Astrocyte of the spinal cord (primary cell): ENCODE measurements around the gene ADK.

Source experiments
- DNase-seq: peaks from one replicate; pipeline ENCODE4 v3.0.0; 2011; ENCODE audit warnings: low read depth, low spot score
- H3K4me3 ChIP-seq: 2 replicates; pipeline ENCODE4 v1.5.1; 2011; ENCODE audit warnings: low read depth, mild to moderate bottlenecking, low read length, moderate library complexity
- CTCF ChIP-seq: IDR thresholded peaks from 2 replicates; pipeline ENCODE4 v1.5.1; 2012; ENCODE audit warnings: low read depth, mild to moderate bottlenecking, low read length, inconsistent platforms
- in situ Hi-C: cut with HindIII; loops from 2 replicates; pipeline ENCODE4 v1.10.0; 2017; ENCODE audit warnings: low sequenced_read_pairs

Gene ADK

GRCh38 chr10:74502963-74503608, 352.1 kb downstream of the ADK start:
- in situ Hi-C loops, result no loop called here
- DNase-seq, result peak; percentile 85
- no peak overlapping the region for H3K4me3 ChIP-seq
- no peak for TF ChIP-seq CTCF

- in situ Hi-C loops, result no loop called here
- no peak overlapping the region for H3K4me3 ChIP-seq
- DNase-seq, result no peak
- TF ChIP-seq CTCF, result no peak
Measured at GRCh38 chr10:74507951-74508350, 356.9 kb downstream of the ADK start.

GRCh38 chr10:74510594-74510993, 359.6 kb downstream of the ADK start:
- no peak for DNase-seq
- in situ Hi-C loops, result no loop called here
- TF ChIP-seq CTCF, result no peak
- H3K4me3 ChIP-seq, result no peak overlapping the region

GRCh38 chr10:74511051-74511450, 360.0 kb downstream of the ADK start:
- in situ Hi-C loops, result no loop called here

GRCh38 chr10:74514322-74514721, 363.3 kb downstream of the ADK start:
- in situ Hi-C loops, result no loop called here
- no peak for DNase-seq
- H3K4me3 ChIP-seq, result no peak overlapping the region
- no peak for TF ChIP-seq CTCF

More at GRCh38 chr10:74511051-74511450, 360.0 kb downstream of the ADK start:
- no peak for TF ChIP-seq CTCF
- DNase-seq, result no peak
- no peak overlapping the region for H3K4me3 ChIP-seq

- H3K4me3 ChIP-seq, result no peak overlapping the region
- DNase-seq, result no peak
- TF ChIP-seq CTCF, result no peak
- in situ Hi-C loops, result no loop called here
Measured at GRCh38 chr10:74518061-74518460, 367.0 kb downstream of the ADK start.
